Urinary bladder (tissue), 4 donors: Measurements from ENCODE around the gene CRISP1. TPM values are rescaled to one million over a fixed set of nuclear protein-coding genes. Genes with fewer than 3 reads are reported as not detected.
A peak's percentile ranks its signal among the peaks of the same experiment; 100 is the strongest.

ENCODE experiments used
- DNase-seq: peaks from one replicate; pipeline ENCODE4 v3.0.0-alpha.2; 2015; ENCODE audit errors: extremely low spot score
- H3K27ac ChIP-seq: one replicate; pipeline ENCODE4 v1.5.1; 2013; ENCODE audit warnings: low read depth, mild to moderate bottlenecking, moderate library complexity
- H3K36me3 ChIP-seq: one replicate; pipeline ENCODE4 v1.6.1; 2013; ENCODE audit warnings: mild to moderate bottlenecking, moderate library complexity; ENCODE audit not compliant: insufficient read depth
- H3K4me1 ChIP-seq: one replicate; pipeline ENCODE4 v1.6.1; 2013; ENCODE audit warnings: mild to moderate bottlenecking, moderate library complexity; ENCODE audit not compliant: insufficient read depth
- H3K4me3 ChIP-seq: one replicate; pipeline ENCODE4 v1.5.1; 2013; ENCODE audit warnings: low read depth, low read length
- WGBS: extraction: QIAGEN DNeasy Blood & Tissue Kit; methylation state at CpG from one replicate; pipeline ENCODE4 v1.1.7; 2013; 5-methylcytosine and 5-hydroxymethylcytosine counted together
- polyA plus RNA-seq: library from polyadenylated mRNA; stranded (reverse); fragments of 200-250 nt; gene quantifications from one replicate; pipeline ENCODE4 v1.2.3, GENCODE V29; 2013
- total RNA-seq: library from RNA; depleted of rRNA; stranded (reverse); fragments of >200 nt; gene quantifications from one replicate; pipeline ENCODE4 v1.2.3, GENCODE V29; 2014
- donor health status: healthy with polysubstance abuse.
- donor health status: healthy.

The CRISP1 gene
- total and polyA plus RNA-seq, 2 donors: not detected

DNA sequence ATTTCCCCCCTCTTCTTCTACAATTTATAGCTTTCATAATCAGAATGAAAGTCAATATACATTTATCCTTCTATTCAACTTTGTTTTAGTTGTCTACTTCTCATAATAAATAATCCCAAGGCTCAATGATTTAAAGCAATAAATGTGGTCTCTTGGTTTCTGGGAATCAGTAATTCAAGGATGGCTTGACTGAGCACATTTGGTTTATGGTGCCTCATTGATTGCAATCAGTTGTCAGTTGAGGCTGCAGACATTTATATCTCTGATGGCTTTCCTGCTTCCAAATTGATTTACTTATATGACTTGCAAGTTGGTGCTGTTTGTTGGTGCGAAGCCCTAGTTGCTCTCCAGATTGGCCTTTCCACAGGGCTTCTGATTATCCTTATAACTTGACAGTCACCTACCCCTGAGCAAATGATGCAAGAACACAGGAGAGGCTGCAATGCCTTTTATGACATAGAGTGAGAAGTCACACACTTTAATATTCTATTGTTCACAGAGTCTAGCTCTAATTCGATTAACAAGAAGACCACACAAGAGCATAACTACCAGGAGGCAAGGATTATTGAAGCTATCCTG, 2.7 kb upstream of the CRISP1 start:
- no peaks in the 10 kb centered on the region for H3K36me3 ChIP-seq
- no peak overlapping the region for H3K27ac ChIP-seq
- no peak overlapping the region for H3K4me3 ChIP-seq
- DNase-seq: no peak
- WGBS: 45% methylated on average over 2 of the region's 2 CpGs
- H3K4me1 ChIP-seq: no peaks in the 10 kb centered on the region

DNA sequence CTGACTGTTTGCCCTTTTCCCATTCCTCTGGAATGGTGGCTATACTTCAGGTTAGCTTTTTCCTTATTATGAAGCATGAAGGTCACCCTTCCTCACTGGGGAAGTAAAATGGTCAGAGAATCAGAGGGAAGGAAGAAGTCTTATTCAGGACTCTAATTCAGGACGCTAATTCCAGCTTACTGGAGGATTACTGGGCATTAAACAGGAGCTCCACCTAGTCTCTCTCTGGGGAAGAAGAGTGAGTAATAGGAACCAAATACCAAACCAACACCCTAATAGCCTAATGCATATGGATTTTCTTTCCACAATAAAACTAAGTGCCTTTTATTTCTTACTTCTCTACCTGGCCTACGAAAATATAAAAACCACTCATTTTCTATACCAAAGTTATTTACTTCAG, 10.1 kb downstream of the CRISP1 start:
- no peak overlapping the region for H3K4me3 ChIP-seq
- no peak for DNase-seq
- no peak overlapping the region for H3K27ac ChIP-seq
- no peaks in the 10 kb centered on the region for H3K36me3 ChIP-seq
- no peaks in the 10 kb centered on the region for H3K4me1 ChIP-seq
- 78% methylated on average over 2 of the region's 2 CpGs for WGBS

DNA sequence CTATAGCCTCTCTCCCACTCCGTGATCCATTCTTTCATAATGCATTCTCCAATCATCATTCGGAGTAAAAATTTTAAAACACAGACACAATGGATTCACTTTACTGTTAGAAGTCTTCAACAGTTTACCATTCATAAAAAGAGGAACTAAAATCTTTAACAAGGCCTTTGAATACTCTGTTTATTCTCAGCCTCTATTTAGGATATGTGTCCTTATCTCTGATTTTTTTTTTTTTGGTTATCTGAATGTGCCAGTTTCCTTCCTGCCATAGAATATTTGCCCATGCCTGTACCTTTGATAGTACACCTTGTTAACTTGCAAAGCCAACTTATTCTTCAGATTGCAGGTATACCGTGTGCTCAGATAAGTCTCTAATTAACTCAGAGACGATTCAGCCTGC, 11.1 kb downstream of the CRISP1 start:
- Histone ChIP-seq H3K4me1 (no peaks in the 10 kb centered on the region), H3K36me3 (no peaks in the 10 kb centered on the region), H3K4me3 (no peak overlapping the region), H3K27ac (no peak overlapping the region)
- DNase-seq: no peak
- 65% methylated on average over 4 of the region's 4 CpGs for WGBS

DNA sequence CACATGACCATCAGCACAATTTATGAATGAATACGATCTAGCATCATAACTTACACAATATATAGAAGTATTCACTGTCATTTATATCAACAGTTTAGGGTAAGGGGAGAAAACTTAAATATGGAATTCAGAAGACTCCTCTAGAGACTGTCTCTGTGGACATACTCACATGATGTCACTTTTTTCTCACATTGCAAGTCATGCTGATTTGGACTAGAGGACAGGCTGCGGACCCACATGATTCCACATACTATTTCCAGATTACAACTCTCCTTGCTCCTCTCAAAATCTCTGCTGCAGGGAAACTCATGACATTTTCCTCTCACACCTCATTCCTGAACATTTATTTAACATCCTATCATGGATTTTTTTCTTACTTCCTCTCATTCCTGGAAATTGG, 13.4 kb downstream of the CRISP1 start:
- no peaks in the 10 kb centered on the region for H3K36me3 ChIP-seq
- DNase-seq: no peak
- WGBS: 76% methylated on average over 2 of the region's 2 CpGs
- H3K4me3 ChIP-seq: no peak overlapping the region
- no peak overlapping the region for H3K27ac ChIP-seq
- no peaks in the 10 kb centered on the region for H3K4me1 ChIP-seq

DNA sequence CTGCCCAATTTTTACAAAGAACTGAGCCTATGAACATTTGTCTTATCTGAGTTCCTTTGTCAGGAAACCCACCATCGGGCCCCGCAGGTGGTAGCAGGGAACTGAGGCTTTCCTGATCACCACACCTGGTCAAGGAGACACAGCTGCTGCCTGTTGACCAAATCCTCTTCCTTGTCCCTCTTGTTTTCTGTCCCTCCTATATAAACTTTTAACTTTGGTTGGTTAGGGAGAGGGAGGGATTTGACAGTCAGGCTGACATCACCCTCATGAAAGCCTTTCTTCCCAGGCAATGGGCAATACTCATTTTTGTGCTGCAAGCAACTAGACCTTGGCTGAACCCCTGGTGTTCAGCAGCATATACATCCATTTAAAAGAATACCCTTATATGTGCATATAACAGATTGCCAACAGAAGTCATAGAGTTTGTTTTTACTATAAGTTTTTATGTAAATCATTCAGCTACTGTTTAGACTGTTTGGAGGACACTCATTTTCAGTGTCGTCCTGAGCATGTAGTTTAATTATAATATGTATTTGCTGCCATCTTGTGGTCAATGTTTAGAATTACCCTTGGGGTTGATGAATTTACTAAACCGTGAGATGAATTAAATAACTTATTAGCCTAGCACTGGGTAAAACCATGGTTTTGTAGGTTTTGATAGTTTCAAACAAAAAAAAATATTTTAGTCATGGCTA, 17.0 kb downstream of the CRISP1 start:
- Histone ChIP-seq H3K27ac (no peak overlapping the region), H3K36me3 (no peaks in the 10 kb centered on the region), H3K4me1 (no peaks in the 10 kb centered on the region), H3K4me3 (no peak overlapping the region)
- 36% methylated on average over 4 of the region's 4 CpGs for WGBS
- DNase-seq: peak; percentile 17

DNA sequence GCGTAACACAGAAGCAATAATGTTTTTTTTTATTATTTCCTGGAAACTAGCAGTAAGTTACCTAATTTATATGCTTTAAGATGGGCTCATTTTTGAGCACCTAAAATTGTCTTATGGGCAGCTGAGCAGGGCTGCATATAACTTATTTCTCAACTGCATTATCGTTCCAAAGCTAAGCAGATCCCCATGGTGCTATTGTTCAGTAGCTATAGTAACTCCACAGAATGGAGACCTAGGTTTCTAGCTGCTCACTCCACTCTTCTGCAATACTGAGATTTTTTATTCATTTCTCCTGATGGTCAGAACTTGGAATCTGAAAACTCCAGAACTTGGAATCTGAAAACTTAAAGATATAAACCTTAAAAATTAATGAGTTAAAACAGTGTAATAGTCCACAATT, 18.7 kb downstream of the CRISP1 start:
- no peak overlapping the region for H3K27ac ChIP-seq
- 74% methylated on average over 2 of the region's 2 CpGs for WGBS
- no peaks in the 10 kb centered on the region for H3K4me1 ChIP-seq
- H3K36me3 ChIP-seq: no peaks in the 10 kb centered on the region
- DNase-seq: no peak
- no peak overlapping the region for H3K4me3 ChIP-seq

DNA sequence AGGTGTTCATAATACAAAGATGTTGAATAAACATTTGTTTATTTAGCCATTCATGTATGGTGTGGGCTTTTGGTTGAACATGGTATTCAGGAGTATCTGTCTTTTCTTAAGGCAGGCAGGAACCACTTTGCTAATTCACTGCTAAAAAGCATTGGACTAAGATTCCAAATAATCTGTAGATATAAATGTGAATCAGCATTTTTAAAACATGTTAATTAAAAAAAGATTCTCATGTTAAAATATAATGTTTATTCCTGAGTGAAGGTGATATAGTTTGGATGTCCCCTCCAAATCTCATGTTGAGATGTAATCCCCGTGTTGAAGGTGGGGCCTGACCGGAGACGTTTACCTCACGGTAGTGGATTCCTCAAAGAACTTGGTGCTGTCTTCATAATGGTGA, 19.3 kb downstream of the CRISP1 start:
- no peaks in the 10 kb centered on the region for H3K4me1 ChIP-seq
- 85% methylated on average over 4 of the region's 4 CpGs for WGBS
- H3K27ac ChIP-seq: no peak overlapping the region
- no peaks in the 10 kb centered on the region for H3K36me3 ChIP-seq
- no peak overlapping the region for H3K4me3 ChIP-seq
- no peak for DNase-seq

DNA sequence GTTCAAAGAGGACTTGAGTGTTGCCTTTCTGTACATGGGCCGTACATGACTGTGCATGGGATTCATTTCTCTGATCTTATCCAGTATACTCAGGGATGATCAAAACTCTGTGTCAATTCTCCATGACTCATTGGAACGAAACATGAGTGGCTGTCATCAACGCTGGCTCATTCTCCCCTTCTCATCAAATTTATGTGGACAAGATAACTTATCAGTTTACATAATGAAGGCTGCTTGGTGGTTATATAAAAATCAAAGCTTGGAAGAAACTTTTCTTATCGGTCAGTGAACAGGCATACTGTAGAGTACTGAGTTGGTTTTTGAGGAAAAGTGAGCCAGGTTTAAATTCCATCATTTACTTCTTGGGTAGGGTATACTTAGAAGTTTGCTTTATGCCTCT, 24.9 kb downstream of the CRISP1 start:
- WGBS: 76% methylated on average over 4 of the region's 4 CpGs
- Histone ChIP-seq H3K4me3 (no peak overlapping the region), H3K36me3 (no peaks in the 10 kb centered on the region), H3K27ac (no peak overlapping the region), H3K4me1 (no peaks in the 10 kb centered on the region)
- no peak for DNase-seq

DNA sequence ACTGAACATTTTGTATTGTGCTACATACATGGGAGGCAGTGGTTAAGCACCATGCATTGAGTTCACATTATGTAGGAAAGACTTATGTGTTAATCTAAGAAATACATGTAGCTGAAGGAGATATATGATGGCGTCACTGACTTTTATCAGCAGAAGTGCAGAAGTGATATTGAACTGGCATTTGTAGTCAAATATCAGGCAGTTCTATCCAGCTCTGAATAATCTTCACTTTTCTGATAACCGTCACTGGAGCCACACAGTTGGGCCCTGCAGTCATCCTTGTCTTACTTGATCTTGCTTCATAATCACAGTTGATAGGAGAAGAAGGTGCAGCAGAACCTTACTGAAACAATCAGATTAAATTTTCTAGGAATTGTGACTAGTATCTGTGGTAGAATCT, 26.4 kb downstream of the CRISP1 start:
- DNase-seq: no peak
- no peak overlapping the region for H3K27ac ChIP-seq
- H3K4me3 ChIP-seq: no peak overlapping the region
- H3K4me1 ChIP-seq: no peaks in the 10 kb centered on the region
- 71% methylated on average over 2 of the region's 2 CpGs for WGBS
- H3K36me3 ChIP-seq: no peaks in the 10 kb centered on the region

DNA sequence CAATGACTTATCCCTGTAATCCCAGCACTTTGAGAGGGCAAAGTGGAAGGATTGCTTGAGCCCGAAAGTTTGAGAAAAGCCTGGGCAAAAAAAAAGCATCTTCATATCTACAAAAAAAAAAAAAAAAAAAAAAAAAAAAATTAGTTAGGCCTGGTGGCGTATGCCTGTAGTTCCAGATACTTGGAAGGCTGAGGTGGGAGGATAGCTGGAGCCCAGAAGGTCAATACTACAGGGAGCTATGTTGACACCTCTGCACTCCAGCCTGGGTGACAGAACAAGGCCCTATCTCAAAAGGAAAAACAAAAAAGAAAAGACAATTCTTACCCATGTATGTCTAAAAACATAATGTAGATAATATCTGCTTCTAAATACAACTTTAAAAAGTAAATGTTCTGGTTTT, 27.2 kb downstream of the CRISP1 start:
- WGBS: 81% methylated on average over 2 of the region's 2 CpGs
- H3K36me3 ChIP-seq: no peaks in the 10 kb centered on the region
- H3K27ac ChIP-seq: no peak overlapping the region
- H3K4me1 ChIP-seq: no peaks in the 10 kb centered on the region
- no peak overlapping the region for H3K4me3 ChIP-seq
- DNase-seq: no peak

DNA sequence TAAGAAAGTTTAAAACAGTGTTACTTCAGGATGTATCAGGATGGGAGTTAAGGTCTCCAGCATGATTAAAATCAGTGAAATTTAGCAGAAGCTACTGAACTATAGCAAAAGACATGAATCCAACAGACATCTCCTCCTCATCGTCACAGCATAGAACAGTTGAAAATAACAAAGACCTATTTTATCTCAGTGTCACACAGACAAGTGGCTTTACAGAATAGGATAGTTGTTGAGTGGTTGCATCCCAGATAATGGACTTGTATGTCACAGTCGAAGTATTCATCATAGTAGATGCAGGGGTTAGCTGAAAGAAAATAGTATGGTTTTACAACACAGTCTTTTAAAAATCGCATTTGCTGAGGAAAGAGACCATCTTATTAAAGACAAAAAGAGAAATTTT, 31.2 kb downstream of the CRISP1 start:
- H3K36me3 ChIP-seq: no peaks in the 10 kb centered on the region
- 81% methylated on average over 3 of the region's 3 CpGs for WGBS
- H3K27ac ChIP-seq: no peak overlapping the region
- DNase-seq: no peak
- H3K4me3 ChIP-seq: no peak overlapping the region
- H3K4me1 ChIP-seq: no peaks in the 10 kb centered on the region

DNA sequence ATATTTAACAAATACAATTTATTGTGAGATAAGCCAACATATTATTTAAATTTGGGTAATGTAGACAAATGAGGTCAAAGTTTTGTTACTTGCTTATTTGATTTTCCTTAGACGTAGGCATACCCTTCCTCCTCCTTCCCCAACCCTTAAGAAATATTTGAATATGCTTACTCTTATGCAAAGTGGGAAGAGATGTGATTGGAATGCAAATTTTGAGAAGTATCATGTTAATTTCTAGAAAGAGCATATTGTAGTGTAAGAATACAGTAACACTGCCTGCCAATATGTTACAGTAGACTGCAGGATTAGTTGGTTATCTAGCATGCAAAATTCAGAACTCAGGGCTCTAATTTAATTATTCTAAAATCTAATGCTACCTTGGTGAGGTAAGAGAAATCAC, 32.9 kb downstream of the CRISP1 start:
- DNase-seq: no peak
- H3K4me3 ChIP-seq: no peak overlapping the region
- no peaks in the 10 kb centered on the region for H3K4me1 ChIP-seq
- no peaks in the 10 kb centered on the region for H3K36me3 ChIP-seq
- H3K27ac ChIP-seq: no peak overlapping the region
- 73% methylated on average over 1 of the region's 1 CpG for WGBS

DNA sequence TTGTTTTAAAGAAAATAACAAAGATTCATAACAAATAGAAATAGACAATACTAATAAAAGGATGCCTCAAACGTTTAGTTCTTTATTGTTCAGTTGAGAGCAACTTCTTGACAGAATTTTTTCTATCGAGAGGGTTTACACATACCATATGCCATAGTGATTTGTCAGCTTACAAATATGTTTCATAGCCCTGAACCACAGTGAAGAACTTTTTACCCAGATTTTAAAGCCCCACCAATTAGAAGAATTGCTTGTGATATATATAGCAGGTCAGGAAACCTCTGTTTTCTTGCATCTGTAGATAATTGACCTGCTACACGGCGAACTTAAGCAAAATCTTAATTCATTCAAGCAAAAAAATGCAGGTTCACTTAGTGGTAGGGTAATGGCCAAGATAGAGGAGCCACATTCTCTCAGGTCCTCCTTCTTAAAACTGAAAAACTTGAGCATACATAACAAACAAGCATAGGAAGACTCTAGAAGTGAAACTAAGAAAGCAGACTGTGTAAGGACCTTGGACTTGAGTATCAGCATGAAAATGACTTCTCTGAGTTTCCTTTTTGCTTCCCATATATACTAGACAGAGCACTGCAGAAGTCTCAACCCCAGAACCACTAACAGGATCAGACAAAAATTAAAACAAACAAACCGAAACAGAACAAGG, 39.5 kb downstream of the CRISP1 start:
- no peak overlapping the region for H3K4me3 ChIP-seq
- 47% methylated on average over 5 of the region's 5 CpGs for WGBS
- H3K27ac ChIP-seq: no peak overlapping the region
- DNase-seq: no peak
- no peaks in the 10 kb centered on the region for H3K36me3 ChIP-seq
- H3K4me1 ChIP-seq: no peaks in the 10 kb centered on the region

DNA sequence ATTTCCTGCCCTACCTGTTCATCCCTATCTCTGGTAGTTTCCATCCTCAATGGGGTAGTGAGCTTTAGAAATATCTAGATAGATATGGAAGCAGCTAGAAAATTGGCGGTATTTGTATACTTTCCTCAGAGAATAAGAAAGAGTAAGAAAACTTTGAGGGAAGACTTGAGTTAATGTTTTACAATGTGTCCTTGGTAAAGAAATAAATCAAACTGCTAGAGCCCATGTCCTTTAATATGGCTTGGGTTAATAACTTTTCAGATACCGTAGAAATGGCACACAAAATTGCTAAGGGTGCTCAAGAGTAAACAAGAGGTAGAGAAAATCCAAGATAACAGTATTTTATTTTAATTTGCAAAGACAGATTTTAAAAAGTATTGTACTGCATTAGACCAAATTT, 51.2 kb downstream of the CRISP1 start:
- Histone ChIP-seq H3K4me1 (no peaks in the 10 kb centered on the region), H3K36me3 (no peaks in the 10 kb centered on the region), H3K27ac (no peak overlapping the region), H3K4me3 (no peak overlapping the region)
- no peak for DNase-seq
- 86% methylated on average over 2 of the region's 2 CpGs for WGBS
